Transverse colon (tissue), 4 donors: ENCODE data around the gene REV1. TPM values are rescaled to one million over a fixed set of nuclear protein-coding genes. Genes with fewer than 3 reads are reported as not detected.

Experiments used
- DNase-seq: peaks from one replicate; pipeline ENCODE4 v3.0.0-alpha.2; 2019
- H3K27ac ChIP-seq, 4 donors: fragments of 200-600 bp; sonication (generic); 2 replicates each; pipeline ENCODE4 v1.5.1; 2016 to 2018; ENCODE audit warnings: inconsistent platforms in 4 of 4
- H3K27me3 ChIP-seq: fragments of 200-600 bp; sonication (generic); 2 replicates; pipeline ENCODE4 v1.5.1; 2017; ENCODE audit warnings: inconsistent platforms
- H3K36me3 ChIP-seq, 4 donors: fragments of 200-600 bp; sonication (generic); 2 replicates each; pipeline ENCODE4 v1.5.1; 2017 to 2019; ENCODE audit warnings: inconsistent platforms in 4 of 4
- H3K4me1 ChIP-seq, 4 donors: fragments of 200-600 bp; sonication (generic); 2 replicates each; pipeline ENCODE4 v1.5.1; 2017 to 2020; ENCODE audit warnings: inconsistent platforms in 4 of 4
- H3K4me3 ChIP-seq, 4 donors: fragments of 200-600 bp; sonication (generic); 1 replicate in 1 of 4; 2 replicates in 3 of 4; pipeline versions ENCODE4 v1.5.1 to v1.6.1; 2017 to 2019; ENCODE audit warnings: inconsistent platforms in 4 of 4
- H3K9me3 ChIP-seq, 2 donors: fragments of 200-600 bp; sonication (generic); 2 replicates each; pipeline ENCODE4 v1.5.1; 2017 to 2019; ENCODE audit warnings: inconsistent platforms in 2 of 2
- EP300 ChIP-seq: sonication (generic); formaldehyde crosslinking; IDR thresholded peaks from one replicate; pipeline ENCODE4 v1.6.1; 2017; ENCODE audit warnings: antibody characterized with exemption, low read depth
- POLR2A ChIP-seq: fragments of 450-650 bp; IDR thresholded peaks from one replicate; pipeline ENCODE4 v1.6.1; 2016; ENCODE audit warnings: antibody characterized with exemption, mild to moderate bottlenecking, moderate library complexity
- POLR2AphosphoS5 ChIP-seq, 3 donors: sonication (generic); formaldehyde crosslinking; IDR thresholded peaks; one replicate each; pipeline ENCODE4 v1.6.1; 2016; ENCODE audit warnings: antibody characterized with exemption in 3 of 3
- WGBS, 2 donors: methylation state at CpG; one replicate each; pipeline ENCODE4 v1.1.5; 2018; ENCODE audit warnings: low coverage in 1 of 2; 5-methylcytosine and 5-hydroxymethylcytosine counted together
- in situ Hi-C, 4 donors: fragments of 200-750 bp; cut with MboI; loops; one replicate each; pipeline versions ENCODE4 v1.15.0 to v1.15.1; 2017; ENCODE audit warnings: low sequenced_read_pairs in 3 of 4, low pct_ligation_motif_present in 1 of 4, low pct_unique_long_range_greater_than_20kb in 1 of 4
- intact Hi-C: fragments of 100-400 bp; cut with DNase I; formaldehyde crosslinking; loops from one replicate; pipeline ENCODE4 v1.15.1; 2023; ENCODE audit warnings: low total_unique reads
- total RNA-seq, 4 donors: library from RNA; depleted of rRNA; stranded (reverse); fragments of >200 nt; gene quantifications; one replicate each; pipeline ENCODE4 v1.1.0, GENCODE V29; 2016
- TF ChIP-seq, protein P1 (sequence below), 5 experiments: fragments of 200-600 bp in 3 of 5; fragments of 450-650 bp in 2 of 5; sonication (generic) in 3 of 5; IDR thresholded peaks; 1 replicate in 2 of 5; 2 replicates in 3 of 5; pipeline ENCODE4 v1.5.1; 2016 to 2017; ENCODE audit warnings: antibody characterized with exemption in 5 of 5, inconsistent platforms in 3 of 5, mild to moderate bottlenecking in 2 of 5, moderate library complexity in 1 of 5

The REV1 gene
- 100 to 1,000 TPM in 2 of 4 donors, 10 to 100 TPM in 2; 23.2 to 199 (median 73.5) TPM for total RNA-seq

DNA sequence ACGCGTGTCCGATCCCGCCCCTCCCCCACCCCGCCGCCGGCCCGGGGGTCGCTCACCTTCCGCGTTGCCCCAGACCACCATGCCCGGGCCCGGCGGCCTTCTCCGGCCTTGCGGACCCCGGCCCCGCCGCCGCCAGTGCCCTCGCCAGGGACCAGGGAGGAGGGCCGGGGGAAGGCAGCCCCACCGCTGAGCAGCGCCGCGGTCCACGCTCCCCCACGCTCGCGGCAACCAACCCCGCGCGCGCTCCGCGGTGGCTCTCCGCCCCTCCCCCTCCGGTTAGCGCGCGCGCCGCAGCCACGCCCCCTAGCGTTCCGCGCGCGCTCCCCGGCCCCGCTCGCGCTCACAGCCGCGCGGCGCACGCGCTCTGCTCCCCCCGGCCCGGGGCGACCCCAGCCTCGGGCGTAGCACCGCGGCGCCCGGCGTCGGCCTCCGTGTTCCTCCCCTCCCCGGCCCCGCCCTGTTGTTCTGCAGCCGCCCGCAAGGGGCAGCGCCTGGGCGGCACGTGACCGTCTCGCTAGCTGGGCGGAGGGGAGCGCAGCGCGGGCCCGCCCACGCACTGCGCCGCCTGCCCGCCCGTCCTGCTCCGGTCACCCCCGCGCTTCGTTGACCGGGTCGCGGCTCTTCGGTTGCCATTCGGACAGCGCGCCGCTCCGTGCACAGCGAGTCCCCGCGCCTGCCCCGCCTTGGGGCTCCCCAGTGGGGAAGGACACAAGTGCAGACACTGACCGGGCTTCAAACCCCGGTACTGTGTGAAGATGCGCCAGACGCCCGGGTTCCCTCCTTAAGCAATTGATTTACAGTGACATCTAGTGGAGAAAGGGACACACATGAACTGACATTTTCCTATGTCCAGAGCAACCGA, at the start of gene REV1:
Gene REV1, minus strand, starts transcription at position 257 of the 862 bp plus-strand sequence. CDS start 25,042 bp downstream, outside the sequence.
- Histone ChIP-seq H3K4me1 (peaks cover 5 to 31% (median 17%) of the 10 kb centered on the region in 4 donors), H3K9me3 (no peaks in the 10 kb centered on the region), H3K4me3 (peak within 1 kb of the TSS; percentile 91 to 100 (median 96)), H3K36me3 (no peaks in the 10 kb centered on the region), H3K27ac (peak within 1 kb of the TSS; percentile 99 to 100 (median 99)), H3K27me3 (no peaks in the 10 kb centered on the region)
- in situ Hi-C loops (loop anchor here in 3 of 4 donors (10.0 to 25.0 kb wide), 3 partner anchors 145 to 303 kb away; partner anchors contain the start of genes MITD1 (in 3 of the 3), MRPL30 (in 3 of the 3), EIF5B (in 2 of the 3) and TXNDC9 (in 2 of the 3)), intact Hi-C loops (loop anchor here (2.0 to 10.0 kb wide), 2 partner anchors 65 to 153 kb away; partner anchors contain the start of genes EIF5B and TXNDC9)
- TF ChIP-seq POLR2AphosphoS5 (IDR thresholded peaks at IDR 0.05) (peak; percentile 46 to 79 (median 76)), POLR2A (peak; percentile 35), EP300 (no peak)
- TF ChIP-seq, protein P1, sequence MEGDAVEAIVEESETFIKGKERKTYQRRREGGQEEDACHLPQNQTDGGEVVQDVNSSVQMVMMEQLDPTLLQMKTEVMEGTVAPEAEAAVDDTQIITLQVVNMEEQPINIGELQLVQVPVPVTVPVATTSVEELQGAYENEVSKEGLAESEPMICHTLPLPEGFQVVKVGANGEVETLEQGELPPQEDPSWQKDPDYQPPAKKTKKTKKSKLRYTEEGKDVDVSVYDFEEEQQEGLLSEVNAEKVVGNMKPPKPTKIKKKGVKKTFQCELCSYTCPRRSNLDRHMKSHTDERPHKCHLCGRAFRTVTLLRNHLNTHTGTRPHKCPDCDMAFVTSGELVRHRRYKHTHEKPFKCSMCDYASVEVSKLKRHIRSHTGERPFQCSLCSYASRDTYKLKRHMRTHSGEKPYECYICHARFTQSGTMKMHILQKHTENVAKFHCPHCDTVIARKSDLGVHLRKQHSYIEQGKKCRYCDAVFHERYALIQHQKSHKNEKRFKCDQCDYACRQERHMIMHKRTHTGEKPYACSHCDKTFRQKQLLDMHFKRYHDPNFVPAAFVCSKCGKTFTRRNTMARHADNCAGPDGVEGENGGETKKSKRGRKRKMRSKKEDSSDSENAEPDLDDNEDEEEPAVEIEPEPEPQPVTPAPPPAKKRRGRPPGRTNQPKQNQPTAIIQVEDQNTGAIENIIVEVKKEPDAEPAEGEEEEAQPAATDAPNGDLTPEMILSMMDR (IDR thresholded peaks at IDR 0.05), result peak; percentile 64 to 98 (median 79)
- 0% methylated on average over 13 of the region's 113 CpGs; no CpG with 5 or more reads in 1 of the 2 donors for WGBS, 2 donors
- peak; percentile 93 for DNase-seq

DNA sequence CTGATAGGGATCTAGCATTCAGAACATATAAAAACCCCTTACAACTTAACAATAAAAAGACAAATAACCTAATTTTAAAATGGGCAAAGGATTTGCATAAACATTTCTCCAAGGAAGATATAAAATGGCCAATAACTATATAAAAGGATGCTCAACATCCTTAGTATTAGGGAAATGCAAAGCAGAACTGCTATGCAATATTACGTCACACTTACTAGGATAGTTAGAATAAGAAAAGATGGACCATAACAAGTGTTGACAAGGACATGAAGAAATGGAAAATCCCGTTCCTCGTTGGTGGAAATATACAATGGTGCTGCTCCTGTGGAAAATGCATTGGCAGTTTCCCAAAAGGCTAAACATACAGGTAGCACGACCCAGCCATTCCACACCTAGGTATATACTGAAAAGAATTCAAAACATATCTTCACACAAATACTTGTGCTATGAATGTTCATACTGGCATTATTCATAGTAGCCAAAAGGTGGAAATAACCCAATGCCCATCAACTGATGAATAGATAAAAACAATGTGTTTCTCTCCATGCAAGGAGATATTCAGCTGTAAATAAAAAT, 48.2 kb upstream of the REV1 start:
- Histone ChIP-seq H3K27ac (no peak overlapping the region), H3K36me3 (no peaks in the 10 kb centered on the region), H3K9me3 (no peaks in the 10 kb centered on the region), H3K4me1 (no peaks in the 10 kb centered on the region), H3K27me3 (no peaks in the 10 kb centered on the region), H3K4me3 (no peak overlapping the region)
- in situ Hi-C loops (no loop called here), intact Hi-C loops (no loop called here)
- WGBS, 2 donors, result 80 to 90% methylated on average over 3 to 4 of the region's 4 CpGs
- no peak for DNase-seq
- TF ChIP-seq, protein P1 (IDR thresholded peaks at IDR 0.05), result no peak
- TF ChIP-seq POLR2A (no peak), POLR2AphosphoS5 (IDR thresholded peaks at IDR 0.05) (no peak), EP300 (no peak)

DNA sequence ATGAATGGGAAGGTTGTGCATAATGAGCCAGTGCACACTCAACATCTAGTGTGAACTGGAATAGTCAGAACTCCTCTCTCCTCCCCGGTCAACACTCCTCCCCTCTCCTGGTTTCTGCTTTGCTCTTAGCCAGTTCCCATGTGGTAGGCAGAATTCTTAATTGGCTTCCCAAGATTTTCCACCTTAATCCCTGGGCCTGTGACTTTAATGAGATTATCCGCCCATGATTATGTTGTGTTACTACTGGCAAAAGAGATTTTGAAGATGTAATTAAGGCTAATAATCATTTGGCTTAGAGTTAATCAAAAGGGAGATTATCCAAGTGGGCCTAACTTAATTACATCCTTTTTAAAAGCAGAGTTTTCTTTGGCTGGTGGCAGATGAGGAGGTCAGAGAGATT, 34.2 kb upstream of the REV1 start:
- DNase-seq, result no peak
- Histone ChIP-seq H3K4me1 (no peaks in the 10 kb centered on the region), H3K9me3 (no peaks in the 10 kb centered on the region), H3K4me3 (no peak overlapping the region), H3K36me3 (no peaks in the 10 kb centered on the region), H3K27me3 (no peaks in the 10 kb centered on the region), H3K27ac (no peak overlapping the region)
- 91% methylated on average over 2 of the region's 2 CpGs; no CpG with 5 or more reads in 1 of the 2 donors for WGBS, 2 donors
- TF ChIP-seq, protein P1 (IDR thresholded peaks at IDR 0.05), result no peak
- TF ChIP-seq POLR2A (no peak), POLR2AphosphoS5 (IDR thresholded peaks at IDR 0.05) (no peak), EP300 (no peak)
- in situ Hi-C loops, result no loop called here
- intact Hi-C loops, result no loop called here

DNA sequence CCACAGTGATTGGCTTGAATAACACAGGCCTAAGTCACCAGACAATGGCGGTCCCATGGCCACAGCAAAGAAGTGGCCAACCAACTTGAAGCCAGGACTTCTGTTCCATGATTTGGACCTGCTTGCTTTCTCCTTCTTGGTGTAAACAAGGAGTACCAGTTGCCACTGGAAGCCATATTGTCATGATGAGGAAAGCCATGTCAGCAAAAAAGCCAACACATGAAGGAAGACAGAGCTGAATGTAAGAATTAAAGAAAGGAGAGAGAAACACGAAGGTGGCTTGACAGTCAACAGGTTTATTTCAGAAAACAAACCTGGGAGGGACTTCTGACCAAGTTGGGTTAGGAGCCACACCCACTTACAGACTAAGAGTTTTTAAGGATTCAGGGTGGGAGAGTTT, 32.3 kb upstream of the REV1 start:
- no peak for DNase-seq
- Histone ChIP-seq H3K27ac (no peak overlapping the region), H3K4me1 (no peaks in the 10 kb centered on the region), H3K27me3 (no peaks in the 10 kb centered on the region), H3K9me3 (no peaks in the 10 kb centered on the region), H3K4me3 (no peak overlapping the region), H3K36me3 (no peaks in the 10 kb centered on the region)
- no peak for TF ChIP-seq POLR2A
- TF ChIP-seq POLR2AphosphoS5 (IDR thresholded peaks at IDR 0.05), result no peak
- TF ChIP-seq, protein P1 (IDR thresholded peaks at IDR 0.05), result no peak
- no peak for TF ChIP-seq EP300
- intact Hi-C loops (no loop called here), in situ Hi-C loops (no loop called here)
- WGBS, 2 donors, result 81 to 88% methylated on average over 2 of the region's 2 CpGs
